HCT116 (cell line): ENCODE measurements around the gene UMAD1. TPM values are rescaled to one million over a fixed set of nuclear protein-coding genes. Genes with fewer than 3 reads are reported as not detected.

Experiments used
- ATAC-seq: fragments of 200-7000 bp; cut with Tn5 transposase; 2 replicates; pipeline ENCODE4 v1.9.1; 2020; ENCODE audit warnings: mild to moderate bottlenecking, moderate library complexity
- BruUV-seq: library from RNA; stranded (reverse); fragments of 400-500 nt; replicated peaks from 2 replicates; lab custom pipeline; 2021; lab: Mats Ljungman, UMichigan
- CTCF ChIA-PET: fragments of 300-600 bp; sonication (Branson Sonifier 250); formaldehyde crosslinking; loops from one replicate; lab custom pipeline; 2021; ENCODE audit warnings: antibody characterized with exemption; lab: Charles Lee
- POLR2A ChIA-PET: fragments of 300-600, 350-600 bp; sonication (Branson Sonifier 250); formaldehyde crosslinking; loops from one replicate; lab custom pipeline; 2021; ENCODE audit warnings: antibody characterized with exemption; lab: Charles Lee
- RAD21 ChIA-PET, 2 experiments: fragments of 300-600 bp; sonication (Branson Sonifier 250); formaldehyde crosslinking; loops; one replicate each; lab custom pipeline; 2023; ENCODE audit warnings: low total read pairs in 2 of 2; ENCODE audit not compliant: uncharacterized antibody in 2 of 2, unreplicated experiment in 2 of 2, low non-redundant PET in 1 of 2; lab: Charles Lee
- DNase-seq: peaks from one replicate; pipeline ENCODE4 v3.0.0-alpha.2; 2010; ENCODE audit warnings: low read depth, low spot score
- H2AFZ ChIP-seq: fragments of 200-600 bp; shearing (Covaris generic), sonication (generic); 2 replicates; pipeline ENCODE4 v1.6.1; 2017; ENCODE audit warnings: low read depth, mixed run types, mixed read lengths, antibody characterized with exemption, low read length; ENCODE audit not compliant: poor library complexity, severe bottlenecking
- H3K27ac ChIP-seq: 2 replicates; pipeline ENCODE4 v1.5.1; 2012; ENCODE audit warnings: low read depth, low read length
- H3K27me3 ChIP-seq: fragments of 200-600 bp; sonication (generic); 2 replicates; pipeline ENCODE4 v1.6.1; 2016; ENCODE audit warnings: mixed run types, low read length, mixed read lengths; ENCODE audit not compliant: insufficient read depth
- H3K36me3 ChIP-seq, 2 experiments: fragments of 200-500 bp in 1 of 2; fragments of 200-600 bp in 1 of 2; sonication (Bioruptor generic) in 1 of 2; sonication (generic) in 1 of 2; 2 replicates each; pipeline versions ENCODE4 v1.5.1 to v1.6.1; 2014 to 2016; ENCODE audit warnings: low read length in 2 of 2, inconsistent platforms in 1 of 2, mixed read lengths in 1 of 2, mixed run types in 1 of 2; ENCODE audit not compliant: insufficient read depth in 2 of 2, control insufficient read depth in 1 of 2
- H3K4me1 ChIP-seq, 2 experiments: fragments of 200-600 bp in 1 of 2; sonication (generic) in 1 of 2; 2 replicates each; pipeline versions ENCODE4 v1.5.1 to v1.6.1; 2012 to 2017; ENCODE audit warnings: low read length in 2 of 2, inconsistent platforms in 1 of 2, mild to moderate bottlenecking in 1 of 2, mixed read lengths in 1 of 2, mixed run types in 1 of 2, moderate library complexity in 1 of 2; ENCODE audit not compliant: insufficient read depth in 2 of 2, control insufficient read depth in 1 of 2
- H3K4me2 ChIP-seq: fragments of 200-600 bp; sonication (generic); 2 replicates; pipeline ENCODE4 v1.6.1; 2017; ENCODE audit warnings: mixed run types, low read length, mixed read lengths
- H3K4me3 ChIP-seq, 2 experiments: fragments of 200-600 bp in 1 of 2; sonication (generic) in 1 of 2; replicated peaks in 1 of 2; 2 replicates each; pipeline ENCODE4 v1.5.1; 2011 to 2016; ENCODE audit warnings: low read length in 2 of 2, control low read depth in 1 of 2, low read depth in 1 of 2, mild to moderate bottlenecking in 1 of 2, mixed read lengths in 1 of 2, mixed run types in 1 of 2
- H3K79me2 ChIP-seq: fragments of 200-600 bp; sonication (generic); 2 replicates; pipeline ENCODE4 v1.6.1; 2017; ENCODE audit warnings: mild to moderate bottlenecking, mixed run types, low read length, moderate library complexity, mixed read lengths; ENCODE audit not compliant: insufficient read depth
- H3K9ac ChIP-seq: fragments of 200-600 bp; sonication (generic); 2 replicates; pipeline ENCODE4 v1.6.1; 2016; ENCODE audit warnings: low read length, mixed read lengths
- H3K9me2 ChIP-seq: fragments of 200-600 bp; sonication (generic), shearing (Covaris generic); 2 replicates; pipeline ENCODE4 v1.6.1; 2017; ENCODE audit warnings: mixed run types, mild to moderate bottlenecking, moderate library complexity; ENCODE audit not compliant: insufficient read depth
- H3K9me3 ChIP-seq, 2 experiments: fragments of 200-500 bp in 1 of 2; fragments of 200-600 bp in 1 of 2; sonication (Bioruptor generic) in 1 of 2; sonication (generic) in 1 of 2; 2 replicates each; pipeline ENCODE4 v1.6.1; 2014 to 2017; ENCODE audit warnings: low read length in 2 of 2, mixed read lengths in 2 of 2, inconsistent platforms in 1 of 2, low read depth in 1 of 2, mild to moderate bottlenecking in 1 of 2, mixed run types in 1 of 2, moderate library complexity in 1 of 2; ENCODE audit not compliant: control insufficient read depth in 1 of 2, insufficient read depth in 1 of 2
- H4K20me1 ChIP-seq: fragments of 200-600 bp; sonication (generic), shearing (Covaris generic); 2 replicates; pipeline ENCODE4 v1.6.1; 2017; ENCODE audit warnings: mixed run types, mild to moderate bottlenecking, moderate library complexity; ENCODE audit not compliant: insufficient read depth
- CEBPB ChIP-seq: IDR thresholded peaks from 2 replicates; pipeline ENCODE4 v1.6.1; 2012; ENCODE audit warnings: low read depth
- EGR1 ChIP-seq: IDR thresholded peaks from 2 replicates; pipeline ENCODE4 v1.6.1; 2012; ENCODE audit warnings: low read depth
- ELF1 ChIP-seq: IDR thresholded peaks from 2 replicates; pipeline ENCODE4 v1.6.1; 2012; ENCODE audit warnings: low read depth, borderline replicate concordance
- JUND ChIP-seq: IDR thresholded peaks from 2 replicates; pipeline ENCODE4 v1.6.1; 2012
- POLR2A ChIP-seq: IDR thresholded peaks from 2 replicates; pipeline ENCODE4 v1.7.0; 2011; ENCODE audit warnings: borderline replicate concordance; ENCODE audit not compliant: insufficient read depth, insufficient read length; ENCODE audit errors: extremely low read depth
- SP1 ChIP-seq: IDR thresholded peaks from 2 replicates; pipeline ENCODE4 v1.6.1; 2012; ENCODE audit warnings: low read depth
- YY1 ChIP-seq: IDR thresholded peaks from 2 replicates; pipeline ENCODE4 v1.6.1; 2011; ENCODE audit warnings: low read length, low read depth, moderate library complexity, mild to moderate bottlenecking; ENCODE audit not compliant: insufficient replicate concordance; ENCODE audit errors: extremely low read depth
- ZFX ChIP-seq: fragments of 450-650 bp; IDR thresholded peaks from 2 replicates; pipeline ENCODE4 v1.6.1; 2017
- intact Hi-C: fragments of 100-400 bp; cut with micrococcal nuclease; formaldehyde crosslinking; loops from 2 replicates; pipeline ENCODE4 v1.10.0; 2022
- total RNA-seq: library from RNA; stranded (reverse); gene quantifications from one replicate; pipeline ENCODE4 v1.2.1, GENCODE V29; 2021; ENCODE audit not compliant: unreplicated experiment
- TF ChIP-seq, protein P1 (sequence below), 3 experiments: fragments of 200-600 bp in 1 of 3; sonication (generic) in 1 of 3; IDR thresholded peaks in 2 of 3; conservative IDR thresholded peaks in 1 of 3; 2 replicates each; pipeline ENCODE4 v1.5.1; 2012 to 2017; ENCODE audit warnings: low read depth in 2 of 3, low read length in 2 of 3, antibody characterized with exemption in 1 of 3, borderline replicate concordance in 1 of 3, control low read depth in 1 of 3, mild to moderate bottlenecking in 1 of 3, mixed read lengths in 1 of 3, mixed run types in 1 of 3, moderate library complexity in 1 of 3; ENCODE audit not compliant: insufficient read depth in 1 of 3
- TF ChIP-seq, protein P2 (sequence below): IDR thresholded peaks from 2 replicates; pipeline ENCODE4 v1.6.1; 2011; ENCODE audit warnings: mild to moderate bottlenecking, low read length, moderate library complexity; ENCODE audit not compliant: insufficient replicate concordance; ENCODE audit errors: extremely low read depth

Gene UMAD1
- total RNA-seq, 1 experiment from 2014 or later, result 12.7 TPM

DNA sequence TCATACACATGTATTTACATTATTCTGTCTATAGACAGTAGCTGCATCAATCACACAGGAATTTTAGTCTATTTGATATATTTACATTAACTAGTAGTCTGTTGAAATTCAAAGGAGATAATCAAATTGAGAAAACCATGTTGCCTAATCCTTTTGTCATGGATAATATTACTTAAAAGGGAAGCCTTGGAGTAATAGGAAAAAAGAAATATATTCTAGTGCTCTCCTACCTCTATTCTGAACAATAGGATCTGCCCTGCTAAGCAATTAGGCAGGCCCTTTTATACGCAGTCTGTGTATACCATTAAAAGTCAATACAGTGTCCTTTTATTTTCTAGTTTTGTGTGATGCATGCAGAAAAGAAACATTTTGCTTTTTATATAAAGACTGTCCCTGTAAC, 24.5 kb downstream of the UMAD1 start:
- H3K27me3 ChIP-seq, result no peaks in the 10 kb centered on the region
- H3K27ac ChIP-seq, result no peak overlapping the region
- POLR2A ChIA-PET, result no interaction called here
- no peak for ATAC-seq
- no peaks in the 10 kb centered on the region for H4K20me1 ChIP-seq
- no peaks in the 10 kb centered on the region for H3K9me3 ChIP-seq
- DNase-seq, result no peak
- TF ChIP-seq CEBPB (no peak), YY1 (no peak), ZFX (no peak), POLR2A (no peak)
- no peak overlapping the region for H3K4me2 ChIP-seq
- H2AFZ ChIP-seq, result no peak overlapping the region
- RAD21 ChIA-PET, result no interaction called here
- H3K9ac ChIP-seq, result no peak overlapping the region
- H3K36me3 ChIP-seq, result no peaks in the 10 kb centered on the region
- no peaks in the 10 kb centered on the region for H3K9me2 ChIP-seq
- intact Hi-C loops, result no loop called here
- no peaks in the 10 kb centered on the region for H3K4me1 ChIP-seq
- BruUV-seq, result no TSS peak
- no peaks in the 10 kb centered on the region; the same call in 1 of the 2 replicates for H3K79me2 ChIP-seq
- H3K4me3 ChIP-seq, result no peak overlapping the region
- CTCF ChIA-PET, result no interaction called here

DNA sequence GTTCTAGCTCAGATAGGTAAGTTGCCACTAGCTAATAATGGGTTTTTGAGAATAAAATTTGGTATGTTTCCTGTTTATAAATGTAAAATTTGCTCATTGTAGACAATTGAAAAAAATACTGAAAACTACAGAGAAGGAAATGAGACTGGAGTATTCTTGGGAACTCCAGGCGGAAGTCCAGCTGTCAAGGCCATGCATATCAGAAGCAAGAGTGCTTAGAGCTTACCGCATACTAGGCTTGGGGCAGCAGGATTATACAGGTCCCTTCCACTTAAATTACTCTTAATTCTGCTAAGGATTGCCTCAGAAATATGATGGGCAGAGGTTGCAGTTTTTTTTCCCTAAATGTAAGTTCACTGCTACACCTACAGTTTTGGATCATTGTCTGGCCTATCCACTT, 26.6 kb downstream of the UMAD1 start:
- CTCF ChIA-PET, result interaction anchor here (1.9 kb wide), 1 partner anchor 14 kb away, joined by 7 read pairs; no protein-coding TSS in a partner anchor
- Histone ChIP-seq H3K79me2 (peaks cover 5% of the 10 kb centered on the region; the same call in 1 of the 2 replicates), H3K27ac (no peak overlapping the region), H3K9ac (no peak overlapping the region), H3K9me2 (no peaks in the 10 kb centered on the region)
- no peak for DNase-seq
- RAD21 ChIA-PET, result no interaction called here
- POLR2A ChIA-PET, result no interaction called here
- TF ChIP-seq, protein P1, sequence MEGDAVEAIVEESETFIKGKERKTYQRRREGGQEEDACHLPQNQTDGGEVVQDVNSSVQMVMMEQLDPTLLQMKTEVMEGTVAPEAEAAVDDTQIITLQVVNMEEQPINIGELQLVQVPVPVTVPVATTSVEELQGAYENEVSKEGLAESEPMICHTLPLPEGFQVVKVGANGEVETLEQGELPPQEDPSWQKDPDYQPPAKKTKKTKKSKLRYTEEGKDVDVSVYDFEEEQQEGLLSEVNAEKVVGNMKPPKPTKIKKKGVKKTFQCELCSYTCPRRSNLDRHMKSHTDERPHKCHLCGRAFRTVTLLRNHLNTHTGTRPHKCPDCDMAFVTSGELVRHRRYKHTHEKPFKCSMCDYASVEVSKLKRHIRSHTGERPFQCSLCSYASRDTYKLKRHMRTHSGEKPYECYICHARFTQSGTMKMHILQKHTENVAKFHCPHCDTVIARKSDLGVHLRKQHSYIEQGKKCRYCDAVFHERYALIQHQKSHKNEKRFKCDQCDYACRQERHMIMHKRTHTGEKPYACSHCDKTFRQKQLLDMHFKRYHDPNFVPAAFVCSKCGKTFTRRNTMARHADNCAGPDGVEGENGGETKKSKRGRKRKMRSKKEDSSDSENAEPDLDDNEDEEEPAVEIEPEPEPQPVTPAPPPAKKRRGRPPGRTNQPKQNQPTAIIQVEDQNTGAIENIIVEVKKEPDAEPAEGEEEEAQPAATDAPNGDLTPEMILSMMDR (IDR thresholded peaks at IDR 0.05 in 2 of 3, conservative IDR thresholded peaks at IDR 0.05 in 1 of 3; ENCODE audit: borderline replicate concordance in 1 of 3, insufficient read depth in 1 of 3, low read depth in 2 of 3, low read length in 2 of 3), result no peak
- TF ChIP-seq CEBPB (no peak), SP1 (no peak), JUND (no peak), EGR1 (no peak), ELF1 (no peak)
- TF ChIP-seq, protein P2, sequence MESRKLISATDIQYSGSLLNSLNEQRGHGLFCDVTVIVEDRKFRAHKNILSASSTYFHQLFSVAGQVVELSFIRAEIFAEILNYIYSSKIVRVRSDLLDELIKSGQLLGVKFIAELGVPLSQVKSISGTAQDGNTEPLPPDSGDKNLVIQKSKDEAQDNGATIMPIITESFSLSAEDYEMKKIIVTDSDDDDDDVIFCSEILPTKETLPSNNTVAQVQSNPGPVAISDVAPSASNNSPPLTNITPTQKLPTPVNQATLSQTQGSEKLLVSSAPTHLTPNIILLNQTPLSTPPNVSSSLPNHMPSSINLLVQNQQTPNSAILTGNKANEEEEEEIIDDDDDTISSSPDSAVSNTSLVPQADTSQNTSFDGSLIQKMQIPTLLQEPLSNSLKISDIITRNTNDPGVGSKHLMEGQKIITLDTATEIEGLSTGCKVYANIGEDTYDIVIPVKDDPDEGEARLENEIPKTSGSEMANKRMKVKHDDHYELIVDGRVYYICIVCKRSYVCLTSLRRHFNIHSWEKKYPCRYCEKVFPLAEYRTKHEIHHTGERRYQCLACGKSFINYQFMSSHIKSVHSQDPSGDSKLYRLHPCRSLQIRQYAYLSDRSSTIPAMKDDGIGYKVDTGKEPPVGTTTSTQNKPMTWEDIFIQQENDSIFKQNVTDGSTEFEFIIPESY, result no peak
- TF ChIP-seq, all 23 proteins: peak for 0
- no peaks in the 10 kb centered on the region for H3K9me3 ChIP-seq
- H3K4me3 ChIP-seq, result no peak overlapping the region
- no peak overlapping the region for H2AFZ ChIP-seq
- no peaks in the 10 kb centered on the region for H4K20me1 ChIP-seq
- ATAC-seq, result no peak
- BruUV-seq, result no TSS peak
- intact Hi-C loops, result no loop called here
- no peak overlapping the region for H3K4me2 ChIP-seq
- H3K27me3 ChIP-seq, result no peaks in the 10 kb centered on the region
- no peaks in the 10 kb centered on the region for H3K36me3 ChIP-seq
- no peaks in the 10 kb centered on the region for H3K4me1 ChIP-seq
